HepG2 (cell line): ENCODE results near the gene SESN3.

Experiments used
- CTCF ChIP-seq: sonication (generic); formaldehyde crosslinking; IDR thresholded peaks from 2 replicates; pipeline ENCODE4 v1.5.0; 2020; ENCODE audit warnings: mild to moderate bottlenecking, missing genetic modification reagents, moderate library complexity
- EP300 ChIP-seq, 3 experiments: sonication (generic) in 1 of 3; formaldehyde crosslinking in 1 of 3; IDR thresholded peaks; 2 replicates each; pipeline versions ENCODE4 v1.5.1 to v1.6.1; 2011 to 2020; ENCODE audit warnings: low read depth in 2 of 3, low read length in 2 of 3, borderline replicate concordance in 1 of 3, improper control_type of control experiment in 1 of 3, mild to moderate bottlenecking in 1 of 3, missing genetic modification reagents in 1 of 3, moderate library complexity in 1 of 3
- GABPB1 ChIP-seq: IDR thresholded peaks from 2 replicates; pipeline ENCODE4 v1.6.1; 2016; ENCODE audit warnings: mild to moderate bottlenecking, missing genetic modification reagents, moderate library complexity, missing compliant biosample characterization
- HDAC2 ChIP-seq: sonication (generic); formaldehyde crosslinking; IDR thresholded peaks from 2 replicates; pipeline ENCODE4 v1.4.0; 2020; ENCODE audit warnings: missing genetic modification reagents
- KDM1A ChIP-seq: IDR thresholded peaks from 2 replicates; pipeline ENCODE4 v1.6.1; 2016; ENCODE audit warnings: missing compliant biosample characterization
- MATR3 ChIP-seq: sonication (generic); formaldehyde crosslinking; IDR thresholded peaks from 2 replicates; pipeline ENCODE4 v1.4.0; 2020; ENCODE audit warnings: missing genetic modification reagents
- NBN ChIP-seq: fragments of 450-650 bp; conservative IDR thresholded peaks from 2 replicates; pipeline ENCODE4 v1.6.1; 2017
- YEATS4 ChIP-seq: sonication (generic); formaldehyde crosslinking; IDR thresholded peaks from 2 replicates; pipeline ENCODE4 v1.4.0; 2020; ENCODE audit warnings: missing genetic modification reagents, borderline replicate concordance
- ZNF121 ChIP-seq: sonication (generic); formaldehyde crosslinking; IDR thresholded peaks from 2 replicates; pipeline ENCODE4 v1.5.0; 2020; ENCODE audit warnings: mild to moderate bottlenecking, missing genetic modification reagents
- ZNF326 ChIP-seq: sonication (generic); formaldehyde crosslinking; IDR thresholded peaks from 2 replicates; pipeline ENCODE4 v1.4.0; 2020; ENCODE audit warnings: missing genetic modification reagents, borderline replicate concordance
- TF ChIP-seq, protein P1 (sequence below), 2 experiments: IDR thresholded peaks; 2 replicates each; pipeline ENCODE4 v1.6.1; 2011 to 2012; ENCODE audit warnings: low read length in 2 of 2, borderline replicate concordance in 1 of 2, low read depth in 1 of 2, mild to moderate bottlenecking in 1 of 2, moderate library complexity in 1 of 2

- TF ChIP-seq HDAC2: no peak
- TF ChIP-seq CTCF (CRISPR knock-in tag): no peak
- TF ChIP-seq, protein P1, sequence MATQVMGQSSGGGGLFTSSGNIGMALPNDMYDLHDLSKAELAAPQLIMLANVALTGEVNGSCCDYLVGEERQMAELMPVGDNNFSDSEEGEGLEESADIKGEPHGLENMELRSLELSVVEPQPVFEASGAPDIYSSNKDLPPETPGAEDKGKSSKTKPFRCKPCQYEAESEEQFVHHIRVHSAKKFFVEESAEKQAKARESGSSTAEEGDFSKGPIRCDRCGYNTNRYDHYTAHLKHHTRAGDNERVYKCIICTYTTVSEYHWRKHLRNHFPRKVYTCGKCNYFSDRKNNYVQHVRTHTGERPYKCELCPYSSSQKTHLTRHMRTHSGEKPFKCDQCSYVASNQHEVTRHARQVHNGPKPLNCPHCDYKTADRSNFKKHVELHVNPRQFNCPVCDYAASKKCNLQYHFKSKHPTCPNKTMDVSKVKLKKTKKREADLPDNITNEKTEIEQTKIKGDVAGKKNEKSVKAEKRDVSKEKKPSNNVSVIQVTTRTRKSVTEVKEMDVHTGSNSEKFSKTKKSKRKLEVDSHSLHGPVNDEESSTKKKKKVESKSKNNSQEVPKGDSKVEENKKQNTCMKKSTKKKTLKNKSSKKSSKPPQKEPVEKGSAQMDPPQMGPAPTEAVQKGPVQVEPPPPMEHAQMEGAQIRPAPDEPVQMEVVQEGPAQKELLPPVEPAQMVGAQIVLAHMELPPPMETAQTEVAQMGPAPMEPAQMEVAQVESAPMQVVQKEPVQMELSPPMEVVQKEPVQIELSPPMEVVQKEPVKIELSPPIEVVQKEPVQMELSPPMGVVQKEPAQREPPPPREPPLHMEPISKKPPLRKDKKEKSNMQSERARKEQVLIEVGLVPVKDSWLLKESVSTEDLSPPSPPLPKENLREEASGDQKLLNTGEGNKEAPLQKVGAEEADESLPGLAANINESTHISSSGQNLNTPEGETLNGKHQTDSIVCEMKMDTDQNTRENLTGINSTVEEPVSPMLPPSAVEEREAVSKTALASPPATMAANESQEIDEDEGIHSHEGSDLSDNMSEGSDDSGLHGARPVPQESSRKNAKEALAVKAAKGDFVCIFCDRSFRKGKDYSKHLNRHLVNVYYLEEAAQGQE (IDR thresholded peaks at IDR 0.05; ENCODE audit: borderline replicate concordance in 1 of 2, low read depth in 1 of 2, low read length in 2 of 2): no peak
- TF ChIP-seq GABPB1 (CRISPR knock-in tag): no peak
- TF ChIP-seq KDM1A (CRISPR knock-in tag): no peak
- no peak for TF ChIP-seq YEATS4 (CRISPR knock-in tag)
- TF ChIP-seq MATR3: no peak
- no peak for TF ChIP-seq EP300 (IDR thresholded peaks at IDR 0.05; ENCODE audit: low read depth in 2 of 2, low read length in 2 of 2)
- TF ChIP-seq EP300 (CRISPR knock-in tag; IDR thresholded peaks at IDR 0.05; ENCODE audit: borderline replicate concordance): no peak
- no peak for TF ChIP-seq ZNF121 (CRISPR knock-in tag)
- no peak for TF ChIP-seq NBN
- no peak for TF ChIP-seq ZNF326 (CRISPR knock-in tag)
Observed at GRCh38 chr11:95254716-95255115, 23.7 kb upstream of the SESN3 start.
